Measurements from ENCODE around the gene LRP1B.

DNA sequence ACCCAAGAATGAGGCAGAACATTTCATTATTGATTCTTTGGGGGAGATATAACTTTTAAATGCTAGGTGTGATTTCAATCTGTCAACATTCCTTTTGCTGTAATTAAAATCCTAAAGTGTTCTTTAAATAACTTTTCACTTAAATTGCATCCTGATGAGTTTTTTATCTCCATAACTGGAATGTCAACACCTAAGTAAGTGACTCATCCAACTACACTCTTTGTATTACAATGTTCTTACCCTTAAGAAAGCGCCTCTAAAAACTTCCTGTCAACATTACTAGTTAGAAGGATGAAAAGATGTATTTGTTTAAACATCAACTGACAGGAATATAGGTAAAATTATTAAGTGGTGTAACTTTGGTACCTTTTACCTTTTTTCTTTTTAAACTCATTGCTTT is 1657.0 kb downstream of the LRP1B start:
- no peak for TF ChIP-seq CHD2 (IDR thresholded peaks at IDR 0.05; ENCODE audit: low read length, partially characterized antibody)
- TF ChIP-seq SMC3 (IDR thresholded peaks at IDR 0.05; ENCODE audit: low read depth, low read length) = no peak
- no peak for TF ChIP-seq EZH2phosphoT487 (IDR thresholded peaks at IDR 0.05; ENCODE audit: borderline replicate concordance, low read depth)
- TF ChIP-seq, protein P1, sequence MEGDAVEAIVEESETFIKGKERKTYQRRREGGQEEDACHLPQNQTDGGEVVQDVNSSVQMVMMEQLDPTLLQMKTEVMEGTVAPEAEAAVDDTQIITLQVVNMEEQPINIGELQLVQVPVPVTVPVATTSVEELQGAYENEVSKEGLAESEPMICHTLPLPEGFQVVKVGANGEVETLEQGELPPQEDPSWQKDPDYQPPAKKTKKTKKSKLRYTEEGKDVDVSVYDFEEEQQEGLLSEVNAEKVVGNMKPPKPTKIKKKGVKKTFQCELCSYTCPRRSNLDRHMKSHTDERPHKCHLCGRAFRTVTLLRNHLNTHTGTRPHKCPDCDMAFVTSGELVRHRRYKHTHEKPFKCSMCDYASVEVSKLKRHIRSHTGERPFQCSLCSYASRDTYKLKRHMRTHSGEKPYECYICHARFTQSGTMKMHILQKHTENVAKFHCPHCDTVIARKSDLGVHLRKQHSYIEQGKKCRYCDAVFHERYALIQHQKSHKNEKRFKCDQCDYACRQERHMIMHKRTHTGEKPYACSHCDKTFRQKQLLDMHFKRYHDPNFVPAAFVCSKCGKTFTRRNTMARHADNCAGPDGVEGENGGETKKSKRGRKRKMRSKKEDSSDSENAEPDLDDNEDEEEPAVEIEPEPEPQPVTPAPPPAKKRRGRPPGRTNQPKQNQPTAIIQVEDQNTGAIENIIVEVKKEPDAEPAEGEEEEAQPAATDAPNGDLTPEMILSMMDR (IDR thresholded peaks at IDR 0.05) = no peak
- no peak for TF ChIP-seq REST (IDR thresholded peaks at IDR 0.05; ENCODE audit: low read depth, low read length)
- no peak for TF ChIP-seq MEF2A (IDR thresholded peaks at IDR 0.05; ENCODE audit: borderline replicate concordance, low read depth)
